Measurements from ENCODE around the gene MMP1.

The MMP1 gene

GRCh38 chr11:102807921-102808320 is 10.0 kb upstream of the MMP1 start:
- no peak for DNase-seq

GRCh38 chr11:102806296-102806695 is 8.3 kb upstream of the MMP1 start:
- no peak for DNase-seq

GRCh38 chr11:102802341-102802740 is 4.4 kb upstream of the MMP1 start:
- DNase-seq: no peak

GRCh38 chr11:102800767-102801166 is 2.8 kb upstream of the MMP1 start:
- DNase-seq: no peak

GRCh38 chr11:102799681-102800340 is 1.9 kb upstream of the MMP1 start:
- DNase-seq: no peak

- DNase-seq: no peak
Observed at GRCh38 chr11:102794382-102794781, 3.6 kb downstream of the MMP1 start.

- DNase-seq: no peak
Observed at GRCh38 chr11:102793677-102794290, 4.2 kb downstream of the MMP1 start.

- DNase-seq: no peak
Observed at GRCh38 chr11:102792604-102793003, 5.4 kb downstream of the MMP1 start.

- no peak for DNase-seq
Observed at GRCh38 chr11:102791271-102792036, 6.5 kb downstream of the MMP1 start.

- no peak for DNase-seq
Observed at GRCh38 chr11:102788334-102788995, 9.5 kb downstream of the MMP1 start.

- no peak for DNase-seq
Observed at GRCh38 chr11:102784380-102784779, 13.6 kb downstream of the MMP1 start.

GRCh38 chr11:102783720-102784119 is 14.2 kb downstream of the MMP1 start:
- DNase-seq: no peak

GRCh38 chr11:102783016-102783415 is 14.9 kb downstream of the MMP1 start:
- no peak for DNase-seq

GRCh38 chr11:102781676-102782075 is 16.3 kb downstream of the MMP1 start:
- no peak for DNase-seq

GRCh38 chr11:102780491-102780918 is 17.5 kb downstream of the MMP1 start, which contains the start of gene MMP10:
Gene MMP10, minus strand, starts transcription at chr11:102780628. Its CDS starts 37 bp downstream, at chr11:102780591.
- DNase-seq: no peak

- DNase-seq: no peak
Observed at GRCh38 chr11:102776454-102776853, 21.5 kb downstream of the MMP1 start.

GRCh38 chr11:102773386-102773785 is 24.6 kb downstream of the MMP1 start:
- DNase-seq: no peak

- no peak for DNase-seq
Observed at GRCh38 chr11:102771351-102771750, 26.6 kb downstream of the MMP1 start.

GRCh38 chr11:102770191-102770590 is 27.8 kb downstream of the MMP1 start:
- DNase-seq: no peak

- no peak for DNase-seq
Observed at GRCh38 chr11:102767800-102768199, 30.2 kb downstream of the MMP1 start.

GRCh38 chr11:102763440-102763839 is 34.5 kb downstream of the MMP1 start:
- DNase-seq: no peak

- DNase-seq: no peak
Observed at GRCh38 chr11:102762361-102762767, 35.6 kb downstream of the MMP1 start.
